Caco-2 (cell line): ENCODE results near the gene ACAP3. TPM values are rescaled to one million over a fixed set of nuclear protein-coding genes. Genes with fewer than 3 reads are reported as not detected.

Experiments used
- BruUV-seq: library from RNA; stranded (reverse); fragments of 400-500 nt; replicated peaks from 2 replicates; lab custom pipeline; 2021; lab: Mats Ljungman, UMichigan
- CTCF ChIA-PET: fragments of 300-600 bp; sonication (Branson Sonifier 250); formaldehyde crosslinking; loops from one replicate; lab custom pipeline; 2022; ENCODE audit warnings: antibody characterized with exemption; lab: Charles Lee
- POLR2A ChIA-PET: fragments of 300-600 bp; sonication (Branson Sonifier 250); formaldehyde crosslinking; loops from one replicate; lab custom pipeline; 2022; ENCODE audit warnings: antibody characterized with exemption; lab: Charles Lee
- DNase-seq, 2 experiments: peaks; one replicate each; pipeline versions ENCODE4 v3.0.0 to v3.0.0-alpha.2; 2020 to 2022
- H3K27me3 ChIP-seq: replicated peaks from 2 replicates; pipeline ENCODE4 v1.6.0; 2011; ENCODE audit warnings: low read length; ENCODE audit not compliant: control insufficient read depth, insufficient read depth
- H3K36me3 ChIP-seq: 2 replicates; pipeline ENCODE4 v1.5.1; 2011; ENCODE audit warnings: low read length; ENCODE audit not compliant: control insufficient read depth, insufficient read depth
- H3K4me1 ChIP-seq: fragments of 250-450 bp; sonication (Bioruptor Pico); 2 replicates; pipeline ENCODE4 v1.5.1; 2020; ENCODE audit warnings: mild to moderate bottlenecking
- H3K4me3 ChIP-seq: 2 replicates; pipeline ENCODE4 v1.5.1; 2011; ENCODE audit warnings: low read depth, mild to moderate bottlenecking, control low read depth, low read length
- H3K9me3 ChIP-seq: fragments of 250-450 bp; sonication (Bioruptor Pico); 2 replicates; pipeline ENCODE4 v1.5.1; 2020; ENCODE audit warnings: mild to moderate bottlenecking, moderate library complexity
- H3K27ac Mint-ChIP-seq: one replicate; pipeline ENCODE4 v1.8.0; 2022; ENCODE audit warnings: mixed read lengths; ENCODE audit not compliant: unreplicated experiment
- H3K27me3 Mint-ChIP-seq: one replicate; pipeline ENCODE4 v1.8.0; 2022; ENCODE audit warnings: mixed read lengths; ENCODE audit not compliant: insufficient read depth, unreplicated experiment
- H3K36me3 Mint-ChIP-seq: one replicate; pipeline ENCODE4 v1.8.0; 2022; ENCODE audit warnings: mild to moderate bottlenecking, mixed read lengths; ENCODE audit not compliant: insufficient read depth, unreplicated experiment
- H3K4me1 Mint-ChIP-seq: one replicate; pipeline ENCODE4 v1.8.0; 2022; ENCODE audit warnings: low read depth, mixed read lengths; ENCODE audit not compliant: unreplicated experiment
- H3K4me3 Mint-ChIP-seq: one replicate; pipeline ENCODE4 v1.8.0; 2022; ENCODE audit warnings: mild to moderate bottlenecking, moderate library complexity, mixed read lengths; ENCODE audit not compliant: unreplicated experiment
- H3K9me3 Mint-ChIP-seq: one replicate; pipeline ENCODE4 v1.8.0; 2022; ENCODE audit warnings: mixed read lengths; ENCODE audit not compliant: unreplicated experiment
- intact Hi-C: fragments of 100-400 bp; cut with micrococcal nuclease; formaldehyde crosslinking; loops from one replicate; pipeline ENCODE4 v1.10.0; 2022; ENCODE audit not compliant: unreplicated experiment
- total RNA-seq: library from RNA; stranded (reverse); gene quantifications from 2 replicates; pipeline ENCODE4 v1.2.3, GENCODE V29; 2022
- TF ChIP-seq, protein P1 (sequence below), 2 experiments: fragments of 200-600 bp in 1 of 2; IDR thresholded peaks; 1 replicate in 1 of 2; 2 replicates in 1 of 2; pipeline versions ENCODE4 v1.5.1 to v1.8.0; 2011 to 2022; ENCODE audit warnings: antibody characterized with exemption in 1 of 2, control low read depth in 1 of 2, inconsistent platforms in 1 of 2, low read depth in 1 of 2, low read length in 1 of 2, mild to moderate bottlenecking in 1 of 2, moderate library complexity in 1 of 2; ENCODE audit not compliant: insufficient read depth in 1 of 2, severe bottlenecking in 1 of 2, unreplicated experiment in 1 of 2

Gene ACAP3
- total RNA-seq, 1 experiment from 2014 or later = 46.6 TPM

DNA sequence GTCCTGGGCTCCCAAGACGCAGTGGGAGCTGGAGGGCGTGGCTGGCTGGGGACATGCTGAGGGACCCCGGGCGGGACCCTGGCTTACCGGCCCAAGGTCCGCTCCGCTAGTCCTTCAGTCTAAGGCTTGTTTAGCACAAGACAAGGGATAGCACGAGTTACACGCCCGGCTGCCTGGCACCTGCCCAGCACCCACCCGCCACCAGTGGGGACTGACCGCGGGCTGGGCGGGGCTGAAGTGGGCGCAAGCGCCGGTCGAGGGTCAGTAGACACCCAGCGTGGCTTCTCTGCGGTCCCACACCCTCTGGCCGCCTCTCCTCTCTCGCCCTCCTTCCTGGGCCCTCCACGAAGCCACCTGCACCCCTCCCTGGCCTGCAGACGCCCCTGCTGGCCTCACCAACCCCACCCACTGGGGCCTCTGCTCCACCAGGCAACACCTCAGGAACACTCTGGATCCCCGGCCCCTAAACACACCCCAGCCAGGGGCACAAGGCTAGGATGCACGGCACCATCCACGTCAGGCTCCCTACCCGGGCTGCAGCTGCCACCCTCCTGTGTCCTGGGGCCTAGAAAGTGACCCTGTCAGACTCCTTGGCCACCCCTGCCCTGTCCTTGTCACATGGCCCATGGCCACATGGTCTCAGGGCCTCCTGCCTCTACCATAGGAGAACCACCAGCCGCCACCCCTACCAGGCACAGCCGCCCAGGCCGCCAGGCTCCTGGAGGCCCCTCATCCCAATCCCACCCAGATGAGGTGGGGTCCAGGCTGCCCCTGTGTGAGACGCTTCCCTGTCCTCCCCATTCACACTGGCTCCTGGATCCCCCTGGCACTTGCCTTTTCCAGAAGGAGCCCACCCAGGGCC lies 29.4 kb upstream of the ACAP3 start:
- H3K4me3 ChIP-seq = no peak overlapping the region
- CTCF ChIA-PET = no interaction called here
- no peak for DNase-seq
- no peaks in the 10 kb centered on the region for H3K27me3 Mint-ChIP-seq
- H3K4me1 ChIP-seq = no peaks in the 10 kb centered on the region
- no peak overlapping the region for H3K4me3 Mint-ChIP-seq
- TF ChIP-seq, protein P1, sequence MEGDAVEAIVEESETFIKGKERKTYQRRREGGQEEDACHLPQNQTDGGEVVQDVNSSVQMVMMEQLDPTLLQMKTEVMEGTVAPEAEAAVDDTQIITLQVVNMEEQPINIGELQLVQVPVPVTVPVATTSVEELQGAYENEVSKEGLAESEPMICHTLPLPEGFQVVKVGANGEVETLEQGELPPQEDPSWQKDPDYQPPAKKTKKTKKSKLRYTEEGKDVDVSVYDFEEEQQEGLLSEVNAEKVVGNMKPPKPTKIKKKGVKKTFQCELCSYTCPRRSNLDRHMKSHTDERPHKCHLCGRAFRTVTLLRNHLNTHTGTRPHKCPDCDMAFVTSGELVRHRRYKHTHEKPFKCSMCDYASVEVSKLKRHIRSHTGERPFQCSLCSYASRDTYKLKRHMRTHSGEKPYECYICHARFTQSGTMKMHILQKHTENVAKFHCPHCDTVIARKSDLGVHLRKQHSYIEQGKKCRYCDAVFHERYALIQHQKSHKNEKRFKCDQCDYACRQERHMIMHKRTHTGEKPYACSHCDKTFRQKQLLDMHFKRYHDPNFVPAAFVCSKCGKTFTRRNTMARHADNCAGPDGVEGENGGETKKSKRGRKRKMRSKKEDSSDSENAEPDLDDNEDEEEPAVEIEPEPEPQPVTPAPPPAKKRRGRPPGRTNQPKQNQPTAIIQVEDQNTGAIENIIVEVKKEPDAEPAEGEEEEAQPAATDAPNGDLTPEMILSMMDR (IDR thresholded peaks at IDR 0.05; ENCODE audit: insufficient read depth in 1 of 2, low read depth in 1 of 2, low read length in 1 of 2, severe bottlenecking in 1 of 2, unreplicated experiment in 1 of 2) = no peak
- H3K27me3 ChIP-seq = no peaks in the 10 kb centered on the region
- no TSS peak for BruUV-seq
- no peaks in the 10 kb centered on the region for H3K4me1 Mint-ChIP-seq
- H3K9me3 Mint-ChIP-seq = no peaks in the 10 kb centered on the region
- H3K36me3 Mint-ChIP-seq = peaks cover 43% of the 10 kb centered on the region
- intact Hi-C loops = no loop called here
- no peaks in the 10 kb centered on the region for H3K9me3 ChIP-seq
- POLR2A ChIA-PET = no interaction called here
- H3K27ac Mint-ChIP-seq = no peak overlapping the region
- H3K36me3 ChIP-seq = no peaks in the 10 kb centered on the region; the same call in 1 of the 2 replicates

DNA sequence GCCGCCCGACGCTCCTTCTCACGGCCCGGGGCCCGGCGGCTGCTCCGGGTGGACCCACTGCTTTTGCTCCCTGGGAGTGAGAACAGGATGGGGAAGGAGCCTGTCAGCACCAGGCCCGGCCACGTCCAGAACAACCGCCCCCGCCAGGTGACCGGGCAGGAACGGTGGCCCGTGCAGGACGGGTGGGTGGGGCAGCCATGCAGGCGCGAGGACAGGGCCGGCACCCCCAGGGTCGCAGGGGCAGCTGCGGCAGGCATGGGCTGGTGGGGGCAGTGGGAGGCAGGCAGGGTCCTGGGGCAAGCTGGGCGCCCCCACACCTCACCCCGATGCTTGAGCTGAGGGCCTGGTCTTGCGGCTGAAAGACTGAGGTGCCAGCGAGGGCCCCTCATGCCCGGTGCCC lies 28.7 kb upstream of the ACAP3 start:
- Mint-ChIP-seq H3K4me1 (no peaks in the 10 kb centered on the region), H3K27ac (no peak overlapping the region), H3K27me3 (no peaks in the 10 kb centered on the region), H3K9me3 (no peaks in the 10 kb centered on the region), H3K36me3 (peaks cover 49% of the 10 kb centered on the region), H3K4me3 (no peak overlapping the region)
- ChIA-PET CTCF (no interaction called here), POLR2A (no interaction called here)
- Histone ChIP-seq H3K4me3 (no peak overlapping the region), H3K27me3 (no peaks in the 10 kb centered on the region), H3K36me3 (no peaks in the 10 kb centered on the region; the same call in 1 of the 2 replicates), H3K9me3 (no peaks in the 10 kb centered on the region), H3K4me1 (no peaks in the 10 kb centered on the region)
- intact Hi-C loops = no loop called here
- no peak for DNase-seq
- no TSS peak for BruUV-seq
- TF ChIP-seq, protein P1 (IDR thresholded peaks at IDR 0.05; ENCODE audit: insufficient read depth in 1 of 2, low read depth in 1 of 2, low read length in 1 of 2, severe bottlenecking in 1 of 2, unreplicated experiment in 1 of 2) = no peak

DNA sequence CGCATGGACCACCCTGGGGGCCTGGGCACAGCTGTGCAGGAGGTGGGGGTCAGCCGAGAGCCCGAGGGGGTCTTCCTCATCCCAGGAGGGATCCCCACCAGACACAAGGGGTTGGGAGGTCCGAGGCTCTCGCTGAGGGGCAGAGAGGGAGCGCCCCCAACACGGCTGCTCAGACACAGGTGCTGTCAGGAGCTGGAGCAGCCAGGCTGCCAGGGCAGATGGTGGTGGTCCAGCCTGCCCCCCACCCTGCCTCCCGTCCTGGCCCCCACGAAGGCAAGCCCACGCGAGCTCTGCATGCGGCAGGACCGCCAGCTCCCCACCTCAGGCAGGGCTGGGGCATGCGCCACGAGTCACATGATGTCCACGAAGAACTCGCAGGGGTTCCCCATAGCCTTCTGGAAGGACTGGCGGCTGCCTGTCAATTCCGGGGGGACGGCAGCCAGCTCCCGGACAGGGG lies 28.1 kb upstream of the ACAP3 start:
- Mint-ChIP-seq H3K27ac (no peak overlapping the region), H3K4me3 (no peak overlapping the region), H3K9me3 (no peaks in the 10 kb centered on the region), H3K4me1 (no peaks in the 10 kb centered on the region), H3K36me3 (peaks cover 49% of the 10 kb centered on the region), H3K27me3 (no peaks in the 10 kb centered on the region)
- H3K4me3 ChIP-seq = no peak overlapping the region
- H3K9me3 ChIP-seq = no peaks in the 10 kb centered on the region
- H3K4me1 ChIP-seq = no peaks in the 10 kb centered on the region
- H3K36me3 ChIP-seq = no peaks in the 10 kb centered on the region
- no peak for DNase-seq
- ChIA-PET POLR2A (no interaction called here), CTCF (no interaction called here)
- TF ChIP-seq, protein P1 (IDR thresholded peaks at IDR 0.05; ENCODE audit: insufficient read depth in 1 of 2, low read depth in 1 of 2, low read length in 1 of 2, severe bottlenecking in 1 of 2, unreplicated experiment in 1 of 2) = no peak
- intact Hi-C loops = no loop called here
- no peaks in the 10 kb centered on the region for H3K27me3 ChIP-seq
- no TSS peak for BruUV-seq
